ENCODE results near the gene GTPBP4. TPM values are rescaled to one million over a fixed set of nuclear protein-coding genes. Genes with fewer than 3 reads are reported as not detected.

Gene GTPBP4
- total and polyA plus RNA-seq, 2 of the 13 experiments (the other 11 are each of a cell fraction or from before 2014, with no cell fraction given), result 24.1 to 85.5 TPM

- 0 out of 2 replicates have a peak, but pooled peaks have one; percentile 5 for TF ChIP-seq SNAPC4 (CRISPR knock-in tag; IDR thresholded peaks at IDR 0.05)
- TF ChIP-seq ZNF232 (CRISPR knock-in tag; IDR thresholded peaks at IDR 0.05; ENCODE audit: borderline replicate concordance), result 0 out of 2 replicates have a peak, but pooled peaks have one; percentile 53
- no peak for TF ChIP-seq PRDM15 (CRISPR knock-in tag; IDR thresholded peaks at IDR 0.05)
- TF ChIP-seq CCDC6 (CRISPR knock-in tag; IDR thresholded peaks at IDR 0.05), result peak; percentile 58; the same call in 1 of the 2 replicates
- TF ChIP-seq MZF1 (CRISPR knock-in tag; IDR thresholded peaks at IDR 0.05; ENCODE audit: borderline replicate concordance), result no peak
- 0 out of 2 replicates have a peak, but pooled peaks have one; percentile 12 for TF ChIP-seq ZNF333 (CRISPR knock-in tag; IDR thresholded peaks at IDR 0.05; ENCODE audit: borderline replicate concordance)
- no peak for TF ChIP-seq JDP2 (CRISPR knock-in tag; IDR thresholded peaks at IDR 0.05; ENCODE audit: borderline replicate concordance)
- TF ChIP-seq SSRP1 (CRISPR knock-in tag; IDR thresholded peaks at IDR 0.05), result no peak
- TF ChIP-seq ZNF629 (CRISPR knock-in tag; conservative IDR thresholded peaks at IDR 0.05), result peak; percentile 21; the same call in 1 of the 2 replicates
- 0 out of 2 replicates have a peak, but pooled peaks have one; percentile 83 for TF ChIP-seq ZNF572 (CRISPR knock-in tag; IDR thresholded peaks at IDR 0.05)
- 0 out of 2 replicates have a peak, but pooled peaks have one; percentile 18 for TF ChIP-seq KLF13 (CRISPR knock-in tag; IDR thresholded peaks at IDR 0.05)
- no peak for TF ChIP-seq ZFP36L1 (CRISPR knock-in tag; IDR thresholded peaks at IDR 0.05)
- TF ChIP-seq BCLAF1 (IDR thresholded peaks at IDR 0.05), result no peak
- TF ChIP-seq E2F2 (CRISPR knock-in tag; IDR thresholded peaks at IDR 0.05; ENCODE audit: borderline replicate concordance), result no peak
- no peak for TF ChIP-seq ZNF550 (CRISPR knock-in tag; IDR thresholded peaks at IDR 0.05; ENCODE audit: borderline replicate concordance)
These were observed at the start of gene GTPBP4 (continued) for GRCh38 chr10:987870-988666.

Measured in HepG2 (cell line).